Activated naive CD4-positive, alpha-beta T cell treated with anti-CD3 and anti-CD28 coated beads for 36 hours (primary cell): ENCODE measurements around the gene CHRNA5. TPM values are rescaled to one million over a fixed set of nuclear protein-coding genes. Genes with fewer than 3 reads are reported as not detected.
A peak's percentile ranks its signal among the peaks of the same experiment; 100 is the strongest.
"Not testable (repeated sequence)": the region's sequence is repeated elsewhere in the genome, so short reads cannot be mapped to it uniquely, and the experiment has no call there.

Source experiments
- CTCF ChIA-PET: fragments of 350-600 bp; sonication (Branson Sonifier 250); formaldehyde crosslinking; loops from one replicate; lab custom pipeline; 2021; ENCODE audit warnings: antibody characterized with exemption; lab: Charles Lee
- DNase-seq: peaks from one replicate; pipeline ENCODE4 v3.0.0-alpha.2; 2020
- H3K27ac Mint-ChIP-seq: one replicate; pipeline ENCODE4 v1.8.0; 2021; ENCODE audit warnings: mild to moderate bottlenecking, mixed read lengths
- H3K27me3 Mint-ChIP-seq: one replicate; pipeline ENCODE4 v1.8.0; 2021; ENCODE audit warnings: low read depth, mixed read lengths
- H3K36me3 Mint-ChIP-seq: one replicate; pipeline ENCODE4 v1.8.0; 2021; ENCODE audit warnings: low read depth, mixed read lengths
- H3K4me1 Mint-ChIP-seq: one replicate; pipeline ENCODE4 v1.8.0; 2021; ENCODE audit warnings: low read depth, mixed read lengths
- H3K4me3 Mint-ChIP-seq: one replicate; pipeline ENCODE4 v1.8.0; 2021; ENCODE audit warnings: mild to moderate bottlenecking, moderate library complexity, mixed read lengths
- H3K9me3 Mint-ChIP-seq: one replicate; pipeline ENCODE4 v1.8.0; 2021; ENCODE audit warnings: mixed read lengths
- intact Hi-C: fragments of 100-400 bp; cut with micrococcal nuclease; formaldehyde crosslinking; loops from one replicate; pipeline ENCODE4 v1.15.1; 2023
- total RNA-seq, 2 experiments: library from RNA; stranded (reverse); gene quantifications; one replicate each; pipeline ENCODE4 v1.2.3, GENCODE V29; 2021

Gene CHRNA5
- total RNA-seq, 2 experiments from 2014 or later, result 1.1 to 1.5 TPM

GRCh38 chr15:78540871-78541743 is 24.2 kb upstream of the CHRNA5 start:
- intact Hi-C loops, result loop anchor here (1.0 to 5.0 kb wide), 5 partner anchors 26 to 331 kb away; partner anchors contain the start of genes HYKK, IREB2, MORF4L1 and SKIC8
- CTCF ChIA-PET, result interaction anchor here (0.6 to 0.8 kb wide), 3 partner anchors 8 to 267 kb away, joined by 3 to 4 read pairs (median 3); no protein-coding TSS in a partner anchor
- Mint-ChIP-seq H3K4me3 (peak overlapping the region; percentile 84), H3K27me3 (no peaks in the 10 kb centered on the region), H3K36me3 (peaks cover 37% of the 10 kb centered on the region), H3K4me1 (peaks cover 23% of the 10 kb centered on the region), H3K9me3 (no peaks in the 10 kb centered on the region), H3K27ac (peak overlapping the region; percentile 90)
- peak; percentile 29 for DNase-seq

- CTCF ChIA-PET, result no interaction called here
- H3K27me3 Mint-ChIP-seq, result no peaks in the 10 kb centered on the region
- intact Hi-C loops, result loop anchor here (2.0 to 5.0 kb wide), 3 partner anchors 25 to 331 kb away; partner anchors contain the start of genes MORF4L1 and SKIC8
- peak overlapping the region; percentile 90 for H3K27ac Mint-ChIP-seq
- H3K4me3 Mint-ChIP-seq, result peak overlapping the region; percentile 84
- H3K4me1 Mint-ChIP-seq, result peaks cover 23% of the 10 kb centered on the region
- no peak for DNase-seq
- H3K9me3 Mint-ChIP-seq, result no peaks in the 10 kb centered on the region
- H3K36me3 Mint-ChIP-seq, result peaks cover 41% of the 10 kb centered on the region
Observed at GRCh38 chr15:78541744-78542034, 23.6 kb upstream of the CHRNA5 start.

- H3K4me3 Mint-ChIP-seq, result peak overlapping the region; percentile 42
- H3K27ac Mint-ChIP-seq, result peak overlapping the region; percentile 63
- H3K27me3 Mint-ChIP-seq, result no peaks in the 10 kb centered on the region
- H3K36me3 Mint-ChIP-seq, result peaks cover 45% of the 10 kb centered on the region
- no peaks in the 10 kb centered on the region for H3K9me3 Mint-ChIP-seq
- DNase-seq, result no peak
- CTCF ChIA-PET, result no interaction called here
- H3K4me1 Mint-ChIP-seq, result peaks cover 23% of the 10 kb centered on the region
- intact Hi-C loops, result loop anchor here (5.0 kb wide), 1 partner anchor 330 kb away; the partner anchor contains the start of gene MORF4L1
Observed at GRCh38 chr15:78542647-78543046, 22.7 kb upstream of the CHRNA5 start.

- Mint-ChIP-seq H3K4me3 (no peak overlapping the region), H3K9me3 (no peaks in the 10 kb centered on the region), H3K4me1 (no peaks in the 10 kb centered on the region), H3K27ac (no peak overlapping the region), H3K27me3 (no peaks in the 10 kb centered on the region), H3K36me3 (peaks cover 31% of the 10 kb centered on the region)
- CTCF ChIA-PET, result interaction anchor here (1.5 kb wide), 1 partner anchor 10 kb away, joined by 3 read pairs; the partner anchor contains the start of gene PSMA4
- intact Hi-C loops, result no loop called here
- no peak for DNase-seq
Observed at GRCh38 chr15:78550194-78550593, 15.1 kb upstream of the CHRNA5 start.

- no peaks in the 10 kb centered on the region for H3K4me1 Mint-ChIP-seq
- no peaks in the 10 kb centered on the region for H3K9me3 Mint-ChIP-seq
- H3K36me3 Mint-ChIP-seq, result peaks cover 25% of the 10 kb centered on the region
- H3K27ac Mint-ChIP-seq, result no peak overlapping the region
- no peak for DNase-seq
- intact Hi-C loops, result no loop called here
- H3K27me3 Mint-ChIP-seq, result no peaks in the 10 kb centered on the region
- no peak overlapping the region for H3K4me3 Mint-ChIP-seq
- CTCF ChIA-PET, result no interaction called here
Observed at GRCh38 chr15:78550815-78551214, 14.5 kb upstream of the CHRNA5 start.

GRCh38 chr15:78551902-78552301 is 13.4 kb upstream of the CHRNA5 start:
- CTCF ChIA-PET, result no interaction called here
- no peak overlapping the region for H3K4me3 Mint-ChIP-seq
- H3K4me1 Mint-ChIP-seq, result no peaks in the 10 kb centered on the region
- no peak for DNase-seq
- intact Hi-C loops, result no loop called here
- peaks cover 18% of the 10 kb centered on the region for H3K36me3 Mint-ChIP-seq
- no peaks in the 10 kb centered on the region for H3K9me3 Mint-ChIP-seq
- H3K27me3 Mint-ChIP-seq, result peaks cover under 1% of the 10 kb centered on the region
- H3K27ac Mint-ChIP-seq, result no peak overlapping the region

- H3K4me3 Mint-ChIP-seq, result no peak overlapping the region
- H3K27me3 Mint-ChIP-seq, result peaks cover 2% of the 10 kb centered on the region
- H3K4me1 Mint-ChIP-seq, result no peaks in the 10 kb centered on the region
- DNase-seq, result no peak
- CTCF ChIA-PET, result no interaction called here
- intact Hi-C loops, result no loop called here
- H3K36me3 Mint-ChIP-seq, result peaks cover 18% of the 10 kb centered on the region
- H3K9me3 Mint-ChIP-seq, result no peaks in the 10 kb centered on the region
- H3K27ac Mint-ChIP-seq, result no peak overlapping the region
Observed at GRCh38 chr15:78552597-78552996, 12.7 kb upstream of the CHRNA5 start.

GRCh38 chr15:78560201-78560600 is 5.1 kb upstream of the CHRNA5 start:
- DNase-seq, H3K4me3 Mint-ChIP-seq, H3K36me3 Mint-ChIP-seq, H3K4me1 Mint-ChIP-seq, H3K27ac Mint-ChIP-seq, CTCF ChIA-PET, H3K9me3 Mint-ChIP-seq: not testable (repeated sequence)
- H3K27me3 Mint-ChIP-seq, result peaks cover 22% of the 10 kb centered on the region
- intact Hi-C loops, result loop anchor here (5.0 kb wide), 1 partner anchor 53 kb away; the partner anchor contains the start of gene HYKK

GRCh38 chr15:78561490-78561889 is 3.8 kb upstream of the CHRNA5 start:
- DNase-seq, result no peak
- peaks cover 29% of the 10 kb centered on the region for H3K27me3 Mint-ChIP-seq
- intact Hi-C loops, result loop anchor here (5.0 kb wide), 1 partner anchor 54 kb away; the partner anchor contains the start of gene HYKK
- H3K36me3 Mint-ChIP-seq, result peaks cover 7% of the 10 kb centered on the region
- H3K27ac Mint-ChIP-seq, result no peak overlapping the region
- CTCF ChIA-PET, result interaction anchor here (0.6 to 0.7 kb wide), 2 partner anchors 83 to 123 kb away, joined by 3 read pairs; partner anchors contain the start of gene IREB2
- H3K4me3 Mint-ChIP-seq, result no peak overlapping the region
- H3K9me3 Mint-ChIP-seq, result no peaks in the 10 kb centered on the region
- peaks cover 15% of the 10 kb centered on the region for H3K4me1 Mint-ChIP-seq

- no peaks in the 10 kb centered on the region for H3K9me3 Mint-ChIP-seq
- H3K4me1 Mint-ChIP-seq, result peaks cover 22% of the 10 kb centered on the region
- DNase-seq, result no peak
- intact Hi-C loops, result loop anchor here (5.0 kb wide), 1 partner anchor 56 kb away; the partner anchor contains the start of gene HYKK
- H3K4me3 Mint-ChIP-seq, result no peak overlapping the region
- H3K27me3 Mint-ChIP-seq, result peaks cover 36% of the 10 kb centered on the region
- no peak overlapping the region for H3K27ac Mint-ChIP-seq
- peaks cover 2% of the 10 kb centered on the region for H3K36me3 Mint-ChIP-seq
- CTCF ChIA-PET, result no interaction called here
Observed at GRCh38 chr15:78563092-78563491, 2.2 kb upstream of the CHRNA5 start.

- CTCF ChIA-PET, result interaction anchor here (1.0 kb wide), 1 partner anchor 74 kb away, joined by 3 read pairs; no protein-coding TSS in a partner anchor
- no peak for DNase-seq
- peaks cover 36% of the 10 kb centered on the region for H3K27me3 Mint-ChIP-seq
- H3K9me3 Mint-ChIP-seq, result no peaks in the 10 kb centered on the region
- H3K27ac Mint-ChIP-seq, result no peak overlapping the region
- H3K4me3 Mint-ChIP-seq, result peak overlapping the region; percentile 80
- intact Hi-C loops, result loop anchor here (1.0 to 5.0 kb wide), 2 partner anchors 57 to 262 kb away; partner anchors contain the start of gene HYKK
- H3K4me1 Mint-ChIP-seq, result peaks cover 24% of the 10 kb centered on the region
- no peaks in the 10 kb centered on the region for H3K36me3 Mint-ChIP-seq
Observed at GRCh38 chr15:78564743-78565096, 600 bp upstream of the CHRNA5 start.

- no peak overlapping the region for H3K27ac Mint-ChIP-seq
- peak overlapping the region; percentile 80 for H3K4me3 Mint-ChIP-seq
- intact Hi-C loops, result loop anchor here (1.0 to 2.0 kb wide), 2 partner anchors 25 to 264 kb away; partner anchors contain the start of gene PSMA4
- CTCF ChIA-PET, result interaction anchor here (0.8 kb wide), 1 partner anchor 129 kb away, joined by 3 read pairs; the partner anchor contains the start of gene IREB2
- H3K27me3 Mint-ChIP-seq, result peaks cover 41% of the 10 kb centered on the region
- no peak for DNase-seq
- no peaks in the 10 kb centered on the region for H3K36me3 Mint-ChIP-seq
- no peaks in the 10 kb centered on the region for H3K9me3 Mint-ChIP-seq
- H3K4me1 Mint-ChIP-seq, result peaks cover 24% of the 10 kb centered on the region
Observed at GRCh38 chr15:78565951-78566774, 843 bp downstream of the CHRNA5 start.
